ENCODE data around the gene SCYGR3. TPM values are rescaled to one million over a fixed set of nuclear protein-coding genes. Genes with fewer than 3 reads are reported as not detected.

The SCYGR3 gene
- total and polyA plus RNA-seq, 2 of the 8 experiments (the other 6 are each of a cell fraction or from before 2014, with no cell fraction given): not detected

DNA sequence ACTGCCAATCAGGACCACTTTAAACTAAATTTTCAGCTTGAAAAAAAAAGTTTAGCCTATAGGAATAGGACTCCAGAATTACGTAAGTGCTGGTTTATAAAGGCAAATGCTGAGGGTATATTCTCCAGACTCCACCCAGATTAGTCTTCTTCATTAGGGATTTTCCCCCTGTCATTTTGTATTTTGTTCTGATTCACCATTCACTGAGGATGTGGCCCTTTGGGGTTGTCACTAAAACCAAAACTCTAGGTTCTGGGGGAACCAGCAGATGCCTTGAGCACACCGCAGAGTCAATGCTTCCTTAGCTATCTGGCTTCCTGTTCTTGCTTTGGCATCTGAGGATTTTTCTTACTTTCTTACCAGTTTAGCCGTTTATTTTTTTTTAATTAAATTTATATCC is 13.1 kb upstream of the SCYGR3 start:
- H3K56ac ChIP-seq (replicated peaks; ENCODE audit: insufficient read length, low read depth, low read length): no peak overlapping the region
- no peaks in the 10 kb centered on the region for H3K36me3 ChIP-seq (ENCODE audit: control insufficient read depth in 2 of 4, insufficient read depth in 4 of 4, low read length in 3 of 4)
- ChIA-PET POLR2A (ENCODE audit: partially characterized antibody) (no interaction called here), CTCF (ENCODE audit: partially characterized antibody) (interaction anchor here (1.4 to 1.5 kb wide), 2 partner anchors 11 to 138 kb away, joined by 4 to 5 read pairs; no protein-coding TSS in a partner anchor)
- 91% methylated on average over 3 of the region's 3 CpGs; no CpG with 5 or more reads in 1 of the 2 experiments for whole genome bisulfite sequencing, 2 experiments (ENCODE audit: extremely low coverage in 1 of 2, insufficient coverage in 1 of 2, insufficient read length in 1 of 2, insufficient replicate concordance in 2 of 2, low coverage in 1 of 2, low lambda C conversion rate in 2 of 2, missing lambda C conversion rate in 1 of 2)
- no peaks in the 10 kb centered on the region for H3K79me2 ChIP-seq (ENCODE audit: control insufficient read depth in 1 of 2, insufficient read depth in 2 of 2, low read length in 2 of 2)
- H3K4me2 ChIP-seq (ENCODE audit: insufficient read depth in 1 of 2, low read depth in 2 of 2, low read length in 2 of 2): no peak overlapping the region
- no peaks in the 10 kb centered on the region for H3K23me2 ChIP-seq (ENCODE audit: low read depth, low read length)
- no peak overlapping the region for H2BK12ac ChIP-seq (ENCODE audit: low read depth, low read length)
- no peak overlapping the region for H4K91ac ChIP-seq (replicated peaks; ENCODE audit: insufficient read length, low read length)
- H3K27me3 ChIP-seq (replicated peaks in 1 of 4; ENCODE audit: control insufficient read depth in 3 of 4, extremely low read depth in 1 of 4, insufficient read depth in 3 of 4, low read length in 3 of 4): no peaks in the 10 kb centered on the region
- no peak overlapping the region for H2AK5ac ChIP-seq (ENCODE audit: low read depth, low read length)
- H2AFZ ChIP-seq (ENCODE audit: low read length): no peak overlapping the region
- H3K9ac ChIP-seq (replicated peaks in 1 of 4; ENCODE audit: extremely low read depth in 1 of 4, low read depth in 3 of 4, low read length in 3 of 4): no peak overlapping the region
- H3K18ac ChIP-seq (ENCODE audit: extremely low read depth, low read length): no peak overlapping the region
- H2BK5ac ChIP-seq (ENCODE audit: low read depth, low read length): no peak overlapping the region
- H3K27ac ChIP-seq (ENCODE audit: low read depth, low read length): no peak overlapping the region
- no peak overlapping the region for H3K4ac ChIP-seq (replicated peaks; ENCODE audit: insufficient read length, low read depth, low read length)
- FAIRE-seq (no peak), DNase-seq (ENCODE audit: low read depth in 1 of 2, low spot score in 2 of 2) (no peak)
- no peaks in the 10 kb centered on the region for H3K4me1 ChIP-seq (replicated peaks in 1 of 4; ENCODE audit: control insufficient read depth in 3 of 4, insufficient read depth in 4 of 4, low read length in 3 of 4)
- H2BK20ac ChIP-seq (ENCODE audit: low read length): no peak overlapping the region
- H3K23ac ChIP-seq (ENCODE audit: insufficient read length): no peak overlapping the region
- H4K8ac ChIP-seq (ENCODE audit: extremely low read depth, insufficient read depth, low read length): no peak overlapping the region
- H3K9me3 ChIP-seq (ENCODE audit: insufficient read depth in 2 of 2, low read depth in 1 of 2, low read length in 1 of 2): no peaks in the 10 kb centered on the region
- H4K20me1 ChIP-seq (replicated peaks in 1 of 2; ENCODE audit: control insufficient read depth in 1 of 2, insufficient read depth in 2 of 2, low read length in 2 of 2): no peaks in the 10 kb centered on the region
- no peaks in the 10 kb centered on the region; the same call in 1 of the 2 replicates for H3K79me1 ChIP-seq (ENCODE audit: low read depth, low read length)
- no peak overlapping the region for H2BK15ac ChIP-seq (ENCODE audit: low read length)
- no peak overlapping the region for H2BK120ac ChIP-seq (replicated peaks; ENCODE audit: low read depth, low read length)
- no peak overlapping the region for H4K5ac ChIP-seq (ENCODE audit: insufficient read length, low read depth, low read length)
- no peak overlapping the region for H3K4me3 ChIP-seq (ENCODE audit: extremely low read depth in 1 of 4, insufficient read depth in 2 of 4, low read depth in 3 of 4, low read length in 4 of 4)
- H3K14ac ChIP-seq (ENCODE audit: insufficient read length): no peak overlapping the region
- TF ChIP-seq RNF2 (IDR thresholded peaks at IDR 0.05; ENCODE audit: borderline replicate concordance, low read depth, low read length, missing control alignments, poor library complexity, severe bottlenecking) (no peak), HDAC2 (IDR thresholded peaks at IDR 0.05; ENCODE audit: borderline replicate concordance in 1 of 2, low read depth in 2 of 2, low read length in 2 of 2) (no peak), TEAD4 (IDR thresholded peaks at IDR 0.05; ENCODE audit: low read depth, low read length) (no peak), SP1 (IDR thresholded peaks at IDR 0.05; ENCODE audit: low read depth, low read length) (no peak), EGR1 (IDR thresholded peaks at IDR 0.05; ENCODE audit: borderline replicate concordance, low read depth, low read length) (no peak), KDM1A (IDR thresholded peaks at IDR 0.05; ENCODE audit: borderline replicate concordance, low read length) (no peak), CHD1 (IDR thresholded peaks at IDR 0.05; ENCODE audit: low read depth, low read length) (no peak), CBX5 (IDR thresholded peaks at IDR 0.05; ENCODE audit: low read depth, low read length) (no peak), GABPA (IDR thresholded peaks at IDR 0.05; ENCODE audit: borderline replicate concordance, insufficient read depth, low read length) (no peak)
- TF ChIP-seq, protein P1, sequence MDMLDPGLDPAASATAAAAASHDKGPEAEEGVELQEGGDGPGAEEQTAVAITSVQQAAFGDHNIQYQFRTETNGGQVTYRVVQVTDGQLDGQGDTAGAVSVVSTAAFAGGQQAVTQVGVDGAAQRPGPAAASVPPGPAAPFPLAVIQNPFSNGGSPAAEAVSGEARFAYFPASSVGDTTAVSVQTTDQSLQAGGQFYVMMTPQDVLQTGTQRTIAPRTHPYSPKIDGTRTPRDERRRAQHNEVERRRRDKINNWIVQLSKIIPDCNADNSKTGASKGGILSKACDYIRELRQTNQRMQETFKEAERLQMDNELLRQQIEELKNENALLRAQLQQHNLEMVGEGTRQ (IDR thresholded peaks at IDR 0.05; ENCODE audit: low read length): no peak
- TF ChIP-seq, protein P2, sequence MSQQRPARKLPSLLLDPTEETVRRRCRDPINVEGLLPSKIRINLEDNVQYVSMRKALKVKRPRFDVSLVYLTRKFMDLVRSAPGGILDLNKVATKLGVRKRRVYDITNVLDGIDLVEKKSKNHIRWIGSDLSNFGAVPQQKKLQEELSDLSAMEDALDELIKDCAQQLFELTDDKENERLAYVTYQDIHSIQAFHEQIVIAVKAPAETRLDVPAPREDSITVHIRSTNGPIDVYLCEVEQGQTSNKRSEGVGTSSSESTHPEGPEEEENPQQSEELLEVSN (IDR thresholded peaks at IDR 0.05): no peak
- TF ChIP-seq, protein P3, sequence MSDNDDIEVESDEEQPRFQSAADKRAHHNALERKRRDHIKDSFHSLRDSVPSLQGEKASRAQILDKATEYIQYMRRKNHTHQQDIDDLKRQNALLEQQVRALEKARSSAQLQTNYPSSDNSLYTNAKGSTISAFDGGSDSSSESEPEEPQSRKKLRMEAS (IDR thresholded peaks at IDR 0.05): no peak
